Breast epithelium (tissue), 3 donors: ENCODE results near the gene RIMKLB.
"Not testable (repeated sequence)": the region's sequence is repeated elsewhere in the genome, so short reads cannot be mapped to it uniquely, and the experiment has no call there.

Source experiments
- CTCF ChIP-seq, 3 donors: fragments of 450-650 bp; IDR thresholded peaks; one replicate each; pipeline ENCODE4 v1.5.1; 2016 to 2017; ENCODE audit warnings: antibody characterized with exemption in 3 of 3, mild to moderate bottlenecking in 3 of 3, moderate library complexity in 3 of 3
- POLR2A ChIP-seq: fragments of 450-650 bp; IDR thresholded peaks from one replicate; pipeline ENCODE4 v1.6.1; 2016; ENCODE audit warnings: antibody characterized with exemption, mild to moderate bottlenecking, moderate library complexity

DNA sequence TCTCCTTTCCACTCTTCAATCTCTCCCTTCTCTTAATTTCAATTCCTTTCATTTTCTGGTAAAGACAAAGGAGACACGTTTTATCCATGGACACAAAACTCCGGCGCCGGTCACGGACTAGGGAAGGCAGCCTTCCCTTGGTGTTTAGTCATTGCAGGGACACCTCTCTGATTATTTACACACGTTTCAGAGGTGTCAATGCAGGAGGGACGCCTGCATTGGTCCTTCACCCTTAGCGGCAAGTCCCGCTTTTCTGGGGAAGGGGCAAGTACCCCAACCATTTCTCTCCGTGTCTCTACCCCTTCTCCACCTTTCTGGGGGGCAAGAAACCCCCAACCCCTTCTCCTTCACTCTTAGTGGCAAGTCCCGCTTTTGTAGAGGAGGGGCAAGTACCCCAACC, 107.7 kb downstream of the RIMKLB start:
- TF ChIP-seq POLR2A; CTCF (IDR thresholded peaks at IDR 0.05): not testable (repeated sequence)
